HG02763 (cell line): ENCODE data around the gene TNNC1.

Source experiments
- ATAC-seq: cut with Tn5 transposase; IDR thresholded peaks from one replicate; pipeline ENCODE4 v1.9.1; 2021; ENCODE audit warnings: mild to moderate bottlenecking, moderate library complexity; ENCODE audit not compliant: unreplicated experiment

TNNC1 gene

GRCh38 chr3:52458770-52459545, 5.1 kb upstream of the TNNC1 start:
- no peak for ATAC-seq

- no peak for ATAC-seq
Measured at GRCh38 chr3:52458031-52458760, 4.4 kb upstream of the TNNC1 start.

GRCh38 chr3:52456800-52457183, 3.0 kb upstream of the TNNC1 start:
- no peak for ATAC-seq

GRCh38 chr3:52456169-52456799, 2.4 kb upstream of the TNNC1 start:
- no peak for ATAC-seq

- ATAC-seq: peak; percentile 85
Measured at GRCh38 chr3:52455283-52456168, 1.7 kb upstream of the TNNC1 start, which contains the start of gene NISCH. Gene NISCH, plus strand, starts transcription at chr3:52455604. Its CDS starts 38 bp downstream, at chr3:52455642.

GRCh38 chr3:52454938-52455282, 1.1 kb upstream of the TNNC1 start:
- ATAC-seq: no peak

- ATAC-seq: no peak
Measured at GRCh38 chr3:52454250-52454937, 553 bp upstream of the TNNC1 start.

GRCh38 chr3:52452570-52453221, 1.1 kb downstream of the TNNC1 start:
- ATAC-seq: no peak

GRCh38 chr3:52452126-52452525, 1.7 kb downstream of the TNNC1 start:
- no peak for ATAC-seq

GRCh38 chr3:52451237-52452083, 2.4 kb downstream of the TNNC1 start:
- no peak for ATAC-seq

GRCh38 chr3:52450489-52451236, 3.2 kb downstream of the TNNC1 start:
- no peak for ATAC-seq

GRCh38 chr3:52447512-52448355, 6.1 kb downstream of the TNNC1 start:
- ATAC-seq: no peak

- no peak for ATAC-seq
Measured at GRCh38 chr3:52446631-52447511, 7.0 kb downstream of the TNNC1 start.

- no peak for ATAC-seq
Measured at GRCh38 chr3:52446042-52446441, 7.8 kb downstream of the TNNC1 start.

- ATAC-seq: no peak
Measured at GRCh38 chr3:52444860-52445793, 8.7 kb downstream of the TNNC1 start, which contains the start of gene SEMA3G. Gene SEMA3G, minus strand, starts transcription at chr3:52445103. Its CDS starts 76 bp downstream, at chr3:52445027.
